HAP-1 (cell line): ENCODE results near the gene SBK1.

Experiments
- DNase-seq, 2 experiments: peaks; one replicate each; pipeline ENCODE4 v3.0.0-alpha.2; 2016 to 2020; ENCODE audit warnings: low spot score in 2 of 2
- H3K27me3 ChIP-seq: fragments of 250-450 bp; sonication (Bioruptor Pico); 2 replicates; pipeline ENCODE4 v1.5.1; 2020; ENCODE audit warnings: low read depth, mild to moderate bottlenecking, moderate library complexity
- H3K36me3 ChIP-seq: fragments of 250-450 bp; sonication (Bioruptor Pico); replicated peaks from 2 replicates; pipeline ENCODE4 v1.5.1; 2020; ENCODE audit warnings: mild to moderate bottlenecking
- H3K4me1 ChIP-seq: fragments of 250-450 bp; sonication (Bioruptor Pico); 2 replicates; pipeline ENCODE4 v1.5.1; 2020; ENCODE audit warnings: mild to moderate bottlenecking
- H3K4me3 ChIP-seq: fragments of 250-450 bp; sonication (Bioruptor Pico); 2 replicates; pipeline ENCODE4 v1.5.1; 2020; ENCODE audit warnings: mild to moderate bottlenecking, moderate library complexity
- H3K9me3 ChIP-seq: fragments of 250-450 bp; sonication (Bioruptor Pico); 2 replicates; pipeline ENCODE4 v1.5.1; 2020; ENCODE audit warnings: mild to moderate bottlenecking, moderate library complexity
- in situ Hi-C: fragments of 300-500 bp; cut with MboI; formaldehyde crosslinking; loops from 3 replicates; pipeline ENCODE4 v1.14.3; 2020; ENCODE audit warnings: low sequenced_read_pairs, inconsistent platforms, mixed read lengths

Gene SBK1

GRCh38 chr16:28289939-28290858 lies 2.1 kb upstream of the SBK1 start:
- Histone ChIP-seq H3K9me3 (no peaks in the 10 kb centered on the region), H3K36me3 (peaks cover 4% of the 10 kb centered on the region; the same call in 1 of the 2 replicates), H3K4me3 (peak overlapping the region; percentile 52), H3K27me3 (no peaks in the 10 kb centered on the region), H3K4me1 (peaks cover 10% of the 10 kb centered on the region)
- in situ Hi-C loops: no loop called here
- no peak for DNase-seq

GRCh38 chr16:28290859-28291254 lies 1.5 kb upstream of the SBK1 start:
- in situ Hi-C loops: no loop called here
- Histone ChIP-seq H3K27me3 (no peaks in the 10 kb centered on the region), H3K4me1 (peaks cover 10% of the 10 kb centered on the region), H3K9me3 (no peaks in the 10 kb centered on the region), H3K36me3 (peaks cover 4% of the 10 kb centered on the region; the same call in 1 of the 2 replicates), H3K4me3 (peak overlapping the region; percentile 52)
- no peak for DNase-seq

- Histone ChIP-seq H3K27me3 (no peaks in the 10 kb centered on the region), H3K4me3 (peak overlapping the region; percentile 68), H3K4me1 (peaks cover 10% of the 10 kb centered on the region), H3K9me3 (no peaks in the 10 kb centered on the region), H3K36me3 (peaks cover under 1% of the 10 kb centered on the region; the same call in 1 of the 2 replicates)
- in situ Hi-C loops: no loop called here
- DNase-seq: peak; percentile 20 to 72
These were observed 641 bp downstream of the SBK1 start for GRCh38 chr16:28292731-28293600.

DNA sequence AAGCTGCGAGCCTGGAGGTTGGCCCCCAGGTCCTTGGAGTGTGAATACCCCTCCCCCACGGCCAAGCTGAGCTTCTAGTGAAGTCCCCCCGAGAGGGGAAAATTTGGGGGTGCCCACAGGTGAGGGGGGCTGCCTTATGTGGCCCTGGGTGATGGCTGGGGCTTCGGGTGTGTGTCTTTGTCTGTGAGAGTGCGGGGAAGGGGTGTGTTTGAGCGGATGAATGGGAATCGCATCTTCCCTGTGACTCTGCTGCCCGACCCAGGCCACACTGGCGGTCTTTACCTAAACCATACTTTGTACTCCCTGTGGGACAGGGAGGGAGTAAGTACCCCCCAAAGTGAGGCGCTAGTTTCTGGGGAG lies 1.3 kb downstream of the SBK1 start:
- no peaks in the 10 kb centered on the region for H3K27me3 ChIP-seq
- H3K9me3 ChIP-seq: no peaks in the 10 kb centered on the region
- peaks cover 10% of the 10 kb centered on the region for H3K4me1 ChIP-seq
- H3K4me3 ChIP-seq: peak overlapping the region; percentile 68
- peak in 1 of 2 experiments; percentile 24 for DNase-seq
- in situ Hi-C loops: no loop called here
- no peaks in the 10 kb centered on the region; the same call in 1 of the 2 replicates for H3K36me3 ChIP-seq

GRCh38 chr16:28294201-28294600 lies 1.9 kb downstream of the SBK1 start:
- in situ Hi-C loops: no loop called here
- H3K36me3 ChIP-seq: no peaks in the 10 kb centered on the region
- H3K9me3 ChIP-seq: no peaks in the 10 kb centered on the region
- peaks cover 10% of the 10 kb centered on the region for H3K4me1 ChIP-seq
- peak overlapping the region; percentile 68 for H3K4me3 ChIP-seq
- H3K27me3 ChIP-seq: no peaks in the 10 kb centered on the region
- DNase-seq: no peak

DNA sequence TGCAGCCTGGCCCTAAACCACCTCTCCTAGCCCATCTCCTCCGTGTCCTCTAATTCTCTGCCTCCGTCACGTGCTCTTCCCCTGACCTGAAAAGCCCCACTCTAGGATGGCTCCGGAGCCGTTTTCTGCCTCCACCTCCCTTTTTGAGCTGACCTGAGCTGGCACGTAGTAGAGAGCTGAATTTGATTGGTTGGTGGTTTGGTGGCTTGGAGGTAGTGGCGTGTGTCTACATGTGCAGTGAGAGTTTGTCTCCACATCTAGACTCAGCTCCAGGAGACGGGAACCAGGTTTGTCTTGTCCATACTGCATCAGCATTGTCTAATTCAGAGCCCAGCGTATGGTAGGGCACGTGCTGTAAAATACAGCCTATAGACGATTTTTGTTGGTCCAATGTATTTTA lies 3.0 kb downstream of the SBK1 start:
- Histone ChIP-seq H3K4me1 (peaks cover 5% of the 10 kb centered on the region), H3K9me3 (no peaks in the 10 kb centered on the region), H3K4me3 (no peak overlapping the region), H3K27me3 (no peaks in the 10 kb centered on the region), H3K36me3 (no peaks in the 10 kb centered on the region)
- no peak for DNase-seq
- in situ Hi-C loops: no loop called here

DNA sequence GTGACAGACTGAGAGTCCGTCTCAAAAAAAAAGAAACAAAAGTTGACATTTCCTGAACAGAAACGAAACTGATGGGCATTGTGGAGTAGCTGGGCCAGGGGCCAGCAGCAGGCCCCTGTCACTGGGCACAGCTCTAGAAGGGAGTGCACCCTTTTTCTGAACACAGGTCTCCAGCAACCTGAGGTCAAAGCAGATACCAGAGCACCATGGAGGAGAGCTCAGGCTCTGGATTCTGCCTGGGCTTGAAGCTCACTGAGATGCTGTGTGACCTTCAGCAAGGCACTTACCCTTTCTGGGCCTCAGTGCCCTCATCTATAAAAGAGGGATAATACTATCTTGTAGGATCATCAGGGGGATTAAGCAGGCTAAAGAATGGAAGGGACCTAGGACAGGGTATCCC lies 5.0 kb downstream of the SBK1 start:
- Histone ChIP-seq H3K9me3 (no peaks in the 10 kb centered on the region), H3K4me3 (no peak overlapping the region), H3K36me3 (no peaks in the 10 kb centered on the region), H3K4me1 (no peaks in the 10 kb centered on the region), H3K27me3 (no peaks in the 10 kb centered on the region)
- DNase-seq: no peak
- in situ Hi-C loops: no loop called here

DNA sequence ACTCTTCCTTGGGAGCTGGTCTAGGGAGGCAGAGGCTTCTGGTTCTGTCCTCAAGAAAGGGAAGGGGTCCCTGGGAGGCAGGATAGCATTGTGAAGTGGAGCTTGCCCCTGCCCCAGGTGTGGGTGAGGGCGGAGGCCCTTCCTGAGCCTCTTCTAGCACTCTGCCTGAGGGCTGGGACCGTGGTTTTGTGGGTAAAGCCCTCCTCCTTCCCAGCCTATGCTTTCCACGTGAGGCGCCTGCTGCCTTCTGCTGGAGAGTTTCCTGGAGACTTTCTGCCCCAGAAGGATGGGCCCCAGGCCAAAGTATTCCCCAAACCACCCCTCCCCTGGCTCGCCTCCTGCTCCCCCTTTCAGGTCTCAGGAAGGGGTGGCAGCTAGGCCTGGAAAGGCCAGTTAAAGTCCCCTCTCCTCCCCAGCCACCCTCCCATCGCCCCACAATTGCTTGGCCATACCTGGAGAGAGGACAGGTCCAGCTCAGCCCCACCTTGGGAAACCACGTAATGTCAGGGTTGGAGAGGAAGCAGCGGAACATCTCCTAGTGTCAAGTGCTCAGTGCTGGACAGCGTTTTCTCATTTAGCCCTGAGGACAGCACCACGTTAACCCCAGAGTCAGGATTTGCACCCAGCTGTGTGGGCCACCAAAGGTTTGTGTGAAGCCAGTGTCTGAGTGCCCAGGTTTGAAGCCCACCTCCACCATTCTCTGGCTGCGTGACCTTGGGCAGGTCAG lies 5.6 kb downstream of the SBK1 start:
- Histone ChIP-seq H3K4me3 (no peak overlapping the region), H3K9me3 (no peaks in the 10 kb centered on the region), H3K4me1 (no peaks in the 10 kb centered on the region), H3K36me3 (no peaks in the 10 kb centered on the region), H3K27me3 (no peaks in the 10 kb centered on the region)
- in situ Hi-C loops: no loop called here
- DNase-seq: no peak

DNA sequence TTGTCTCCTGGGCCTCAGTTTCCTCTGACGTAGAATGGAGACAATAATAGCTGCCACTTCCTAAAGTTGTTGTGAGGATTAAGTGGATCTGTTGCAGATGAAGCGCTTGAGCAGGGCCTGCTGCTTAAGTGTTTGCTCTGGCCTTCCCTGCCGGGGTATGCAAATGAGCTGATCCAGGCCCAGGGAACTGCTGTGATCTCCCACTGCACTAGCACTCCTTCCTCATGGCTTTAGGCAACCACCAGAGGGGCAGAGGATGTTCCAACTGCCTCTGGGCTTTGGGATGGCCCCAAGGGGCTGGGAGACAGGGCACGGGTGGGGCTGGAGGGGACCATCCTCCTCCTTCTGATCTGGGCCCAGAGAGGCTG lies 6.2 kb downstream of the SBK1 start:
- Histone ChIP-seq H3K4me3 (no peak overlapping the region), H3K36me3 (no peaks in the 10 kb centered on the region), H3K4me1 (no peaks in the 10 kb centered on the region), H3K27me3 (no peaks in the 10 kb centered on the region), H3K9me3 (no peaks in the 10 kb centered on the region)
- in situ Hi-C loops: no loop called here
- DNase-seq: no peak

DNA sequence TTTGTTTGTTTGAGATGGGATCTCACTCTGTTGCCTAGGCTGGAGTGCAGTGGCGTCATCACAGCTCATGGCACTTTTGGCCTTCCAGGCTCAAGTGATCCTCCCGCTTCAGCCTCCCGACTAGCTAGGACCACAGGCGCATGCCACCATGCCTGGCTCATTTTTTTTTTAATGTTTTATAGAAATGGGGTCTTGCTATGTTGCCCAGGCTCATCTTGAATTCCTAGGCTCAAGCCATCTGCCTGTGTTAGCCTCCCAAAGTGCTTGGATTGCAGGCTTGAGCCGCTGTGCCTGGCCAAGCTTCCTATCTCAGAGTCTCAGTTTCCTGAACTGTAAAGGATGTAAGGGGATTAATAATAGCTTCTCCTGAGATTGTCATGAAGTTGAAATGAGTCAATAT lies 8.0 kb downstream of the SBK1 start:
- no peaks in the 10 kb centered on the region for H3K4me1 ChIP-seq
- H3K9me3 ChIP-seq: no peaks in the 10 kb centered on the region
- H3K27me3 ChIP-seq: no peaks in the 10 kb centered on the region
- H3K4me3 ChIP-seq: no peak overlapping the region
- in situ Hi-C loops: loop anchor here (25.0 kb wide), 2 partner anchors 287 to 512 kb away; partner anchors contain the start of genes ATXN2L and SULT1A2
- H3K36me3 ChIP-seq: no peaks in the 10 kb centered on the region
- DNase-seq: no peak

DNA sequence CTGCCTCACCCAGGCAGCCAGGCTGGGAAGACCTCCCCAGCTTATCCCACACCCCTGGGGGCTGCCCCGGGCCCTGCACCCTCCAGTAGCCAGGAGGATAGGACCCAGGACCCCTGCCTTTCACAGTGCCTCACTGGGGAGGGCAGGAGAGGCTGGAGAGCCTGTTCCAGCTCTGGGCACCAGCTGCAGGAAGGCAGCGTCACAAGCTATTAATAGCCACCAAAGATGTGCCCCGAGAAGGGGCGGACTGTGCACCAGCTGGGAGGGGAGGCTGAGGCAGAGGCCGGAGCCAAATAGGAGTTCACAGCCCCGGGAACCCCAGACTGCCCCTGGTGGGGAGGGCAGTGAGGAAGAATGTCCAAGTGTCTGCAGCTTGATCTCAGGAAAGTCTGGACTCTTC lies 8.8 kb downstream of the SBK1 start:
- no peaks in the 10 kb centered on the region for H3K9me3 ChIP-seq
- DNase-seq: no peak
- no peaks in the 10 kb centered on the region for H3K27me3 ChIP-seq
- H3K36me3 ChIP-seq: no peaks in the 10 kb centered on the region
- in situ Hi-C loops: loop anchor here (25.0 kb wide), 2 partner anchors 286 to 511 kb away; partner anchors contain the start of genes ATXN2L and SULT1A2
- H3K4me3 ChIP-seq: no peak overlapping the region
- no peaks in the 10 kb centered on the region for H3K4me1 ChIP-seq

DNA sequence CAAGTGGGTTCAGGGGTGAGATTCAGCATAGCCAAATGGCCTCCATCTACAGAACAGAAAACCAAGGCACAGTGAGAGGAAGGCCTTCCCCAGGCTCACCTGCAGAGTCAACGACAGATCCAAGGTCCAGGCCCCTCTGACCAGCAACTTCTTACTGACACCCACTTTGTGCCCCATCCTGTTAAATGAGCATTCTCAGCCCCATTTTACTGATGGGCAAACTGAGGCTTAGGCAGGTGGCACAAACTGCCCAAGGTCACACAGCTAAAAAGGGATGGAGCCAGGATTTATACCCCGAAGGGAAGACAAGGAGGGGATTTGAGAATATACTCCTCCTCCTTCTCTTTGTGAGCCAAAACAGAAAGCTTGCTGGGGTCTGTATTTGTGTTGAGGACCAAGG lies 9.3 kb downstream of the SBK1 start:
- Histone ChIP-seq H3K4me3 (no peak overlapping the region), H3K36me3 (no peaks in the 10 kb centered on the region), H3K27me3 (no peaks in the 10 kb centered on the region), H3K9me3 (no peaks in the 10 kb centered on the region), H3K4me1 (no peaks in the 10 kb centered on the region)
- in situ Hi-C loops: loop anchor here (25.0 kb wide), 2 partner anchors 286 to 511 kb away; partner anchors contain the start of genes ATXN2L and SULT1A2
- no peak for DNase-seq

GRCh38 chr16:28303132-28303531 lies 10.8 kb downstream of the SBK1 start:
- no peaks in the 10 kb centered on the region for H3K36me3 ChIP-seq
- in situ Hi-C loops: loop anchor here (25.0 kb wide), 2 partner anchors 284 to 509 kb away; partner anchors contain the start of genes ATXN2L and SULT1A2
- no peaks in the 10 kb centered on the region for H3K27me3 ChIP-seq
- H3K9me3 ChIP-seq: no peaks in the 10 kb centered on the region
- no peak for DNase-seq
- no peaks in the 10 kb centered on the region for H3K4me1 ChIP-seq
- no peak overlapping the region for H3K4me3 ChIP-seq
